NT2/D1 (cell line): ENCODE measurements around the gene CATSPERB.

Source experiments
- SUZ12 ChIP-seq: IDR thresholded peaks from 2 replicates; pipeline ENCODE4 v1.6.1; 2011; ENCODE audit not compliant: insufficient read length, insufficient read depth; ENCODE audit errors: extremely low read depth
- YY1 ChIP-seq: IDR thresholded peaks from 2 replicates; pipeline ENCODE4 v1.6.1; 2011; ENCODE audit not compliant: insufficient read length, insufficient read depth

DNA sequence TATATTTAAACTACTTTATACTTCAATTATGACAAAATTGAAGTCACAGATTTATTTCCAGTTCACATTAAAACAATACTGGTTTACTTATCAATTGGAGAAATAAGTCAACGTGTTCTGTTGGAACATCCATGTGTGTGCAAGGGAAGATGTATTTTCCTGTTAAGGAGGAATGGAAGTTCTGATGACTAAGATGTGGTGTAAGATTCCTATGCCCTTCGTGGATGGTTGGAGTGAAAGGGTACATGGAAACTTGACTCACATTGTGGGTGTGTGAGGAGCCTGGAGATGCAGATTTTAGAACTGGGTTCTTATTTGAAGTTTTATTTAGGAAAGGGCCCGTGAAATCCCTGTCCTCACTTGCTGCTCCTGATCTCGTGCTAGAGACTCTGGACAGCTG is 95.3 kb downstream of the CATSPERB start:
- TF ChIP-seq YY1, result no peak
- TF ChIP-seq SUZ12, result no peak
